Suprapubic skin (tissue), 4 donors: Measurements from ENCODE around the gene FOXK1.

Source experiments
- CTCF ChIP-seq, 2 donors: fragments of 200-600 bp in 1 of 2; fragments of 450-650 bp in 1 of 2; sonication (generic) in 1 of 2; IDR thresholded peaks; one replicate each; pipeline ENCODE4 v1.5.1; 2016 to 2019; ENCODE audit warnings: antibody characterized with exemption in 2 of 2, mild to moderate bottlenecking in 1 of 2, moderate library complexity in 1 of 2
- POLR2A ChIP-seq, 2 donors: fragments of 450-650 bp; IDR thresholded peaks; one replicate each; pipeline ENCODE4 v1.6.1; 2017; ENCODE audit warnings: antibody characterized with exemption in 2 of 2, mild to moderate bottlenecking in 2 of 2, moderate library complexity in 2 of 2
- POLR2AphosphoS5 ChIP-seq, 3 donors: sonication (generic); formaldehyde crosslinking; IDR thresholded peaks; one replicate each; pipeline ENCODE4 v1.6.1; 2017; ENCODE audit warnings: antibody characterized with exemption in 3 of 3

- TF ChIP-seq CTCF (IDR thresholded peaks at IDR 0.05) (no peak), POLR2A (IDR thresholded peaks at IDR 0.05) (no peak), POLR2AphosphoS5 (IDR thresholded peaks at IDR 0.05) (no peak)
Measured at GRCh38 chr7:4747746-4748145, 65.7 kb downstream of the FOXK1 start.
